ENCODE data around the gene GDPD1. TPM values are rescaled to one million over a fixed set of nuclear protein-coding genes. Genes with fewer than 3 reads are reported as not detected.
"Not testable (repeated sequence)": the region's sequence is repeated elsewhere in the genome, so short reads cannot be mapped to it uniquely, and the experiment has no call there.

Gene GDPD1
- polyA plus RNA-seq, 2 of the 4 experiments (the other 2 are of a cell fraction), result 2.4 to 6.7 TPM

DNA sequence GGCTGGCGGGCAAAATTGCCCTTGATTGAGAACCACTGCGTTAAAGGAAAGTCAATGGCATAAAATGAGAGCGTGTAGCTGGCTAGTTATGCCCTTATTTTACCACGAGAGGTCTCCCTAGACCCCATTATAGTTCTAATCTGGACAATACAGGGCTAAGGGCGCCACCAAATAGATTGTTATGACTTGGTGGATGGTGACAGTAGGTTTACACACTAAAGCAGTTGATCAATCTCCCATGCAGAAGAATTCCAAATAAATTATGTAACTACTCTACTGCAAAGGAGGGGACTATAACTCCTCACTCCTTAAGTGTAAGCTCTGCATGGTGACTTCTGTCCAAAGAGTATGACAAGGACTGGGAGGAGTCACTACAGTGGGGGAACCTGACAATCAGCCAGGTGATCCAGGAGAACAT, 90.7 kb downstream of the GDPD1 start:
- Histone ChIP-seq H3K4me3 (no peak overlapping the region), H3K9me3 (no peaks in the 10 kb centered on the region), H3K4me2 (peak overlapping the region; percentile 40; the same call in 2 of the 3 replicates), H3K27ac (no peak overlapping the region), H3K4me1 (no peaks in the 10 kb centered on the region)
- TF ChIP-seq RAD21 (conservative IDR thresholded peaks at IDR 0.05 in 1 of 2, IDR thresholded peaks at IDR 0.05 in 1 of 2), result peak; percentile 96
- TF ChIP-seq ZC3H11A (IDR thresholded peaks at IDR 0.05), result 0 out of 2 replicates have a peak, but pooled peaks have one; percentile 12
- TF ChIP-seq SMC3 (IDR thresholded peaks at IDR 0.05), result peak; percentile 94
- TF ChIP-seq, protein P1, sequence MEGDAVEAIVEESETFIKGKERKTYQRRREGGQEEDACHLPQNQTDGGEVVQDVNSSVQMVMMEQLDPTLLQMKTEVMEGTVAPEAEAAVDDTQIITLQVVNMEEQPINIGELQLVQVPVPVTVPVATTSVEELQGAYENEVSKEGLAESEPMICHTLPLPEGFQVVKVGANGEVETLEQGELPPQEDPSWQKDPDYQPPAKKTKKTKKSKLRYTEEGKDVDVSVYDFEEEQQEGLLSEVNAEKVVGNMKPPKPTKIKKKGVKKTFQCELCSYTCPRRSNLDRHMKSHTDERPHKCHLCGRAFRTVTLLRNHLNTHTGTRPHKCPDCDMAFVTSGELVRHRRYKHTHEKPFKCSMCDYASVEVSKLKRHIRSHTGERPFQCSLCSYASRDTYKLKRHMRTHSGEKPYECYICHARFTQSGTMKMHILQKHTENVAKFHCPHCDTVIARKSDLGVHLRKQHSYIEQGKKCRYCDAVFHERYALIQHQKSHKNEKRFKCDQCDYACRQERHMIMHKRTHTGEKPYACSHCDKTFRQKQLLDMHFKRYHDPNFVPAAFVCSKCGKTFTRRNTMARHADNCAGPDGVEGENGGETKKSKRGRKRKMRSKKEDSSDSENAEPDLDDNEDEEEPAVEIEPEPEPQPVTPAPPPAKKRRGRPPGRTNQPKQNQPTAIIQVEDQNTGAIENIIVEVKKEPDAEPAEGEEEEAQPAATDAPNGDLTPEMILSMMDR (IDR thresholded peaks at IDR 0.05), result peak; percentile 99
- no peak for TF ChIP-seq POLR2A (IDR thresholded peaks at IDR 0.05; ENCODE audit: low read length)
- ATAC-seq (peak; percentile 95 to 96), FAIRE-seq (peak; percentile 68), DNase-seq (ENCODE audit: low read depth in 1 of 2, low spot score in 1 of 2) (peak; percentile 63 to 71)
- 3% methylated on average over 5 of the region's 5 CpGs for WGBS (ENCODE audit: missing lambda C conversion rate)
- CTCF ChIA-PET, result interaction anchor here (0.5 to 14.1 kb wide), 68 partner anchors 9 to 1235 kb away, joined by 3 to 385 read pairs (median 4); partner anchors contain the start of gene YPEL2
- POLR2A ChIA-PET, result interaction anchor here (1.5 kb wide), 1 partner anchor 90 kb away, joined by 5 read pairs; the partner anchor contains the start of gene GDPD1

DNA sequence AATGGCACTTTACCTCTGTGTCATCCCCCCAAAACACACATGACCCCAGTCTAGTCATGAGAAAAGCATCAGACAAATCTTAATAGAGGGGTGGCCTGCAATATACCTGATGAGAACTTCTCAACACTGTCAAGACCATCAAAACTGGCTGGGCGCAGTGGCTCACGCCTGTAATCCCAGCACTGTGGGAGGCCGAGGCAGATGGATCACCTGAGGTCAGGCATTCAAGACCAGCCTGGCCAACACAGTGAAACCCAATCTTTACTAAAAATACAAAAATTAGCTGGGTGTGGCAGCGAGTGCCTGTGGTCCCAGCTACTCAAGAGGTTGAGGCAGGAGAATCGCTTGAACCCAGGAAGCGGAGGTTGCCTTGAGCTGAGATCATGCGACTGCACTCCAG, 91.2 kb downstream of the GDPD1 start:
- WGBS (ENCODE audit: missing lambda C conversion rate), result 58% methylated on average over 7 of the region's 7 CpGs
- FAIRE-seq; H3K27ac ChIP-seq; DNase-seq (ENCODE audit: low read depth in 1 of 2, low spot score in 1 of 2); H3K4me3 ChIP-seq; H3K4me1 ChIP-seq; H3K9me3 ChIP-seq; H3K4me2 ChIP-seq; ATAC-seq: not testable (repeated sequence)
- ChIA-PET POLR2A (interaction anchor here (1.5 kb wide), 1 partner anchor 91 kb away, joined by 5 read pairs; the partner anchor contains the start of gene GDPD1), CTCF (interaction anchor here (0.5 to 14.1 kb wide), 52 partner anchors 9 to 726 kb away, joined by 3 to 385 read pairs (median 4); partner anchors contain the start of gene YPEL2)

DNA sequence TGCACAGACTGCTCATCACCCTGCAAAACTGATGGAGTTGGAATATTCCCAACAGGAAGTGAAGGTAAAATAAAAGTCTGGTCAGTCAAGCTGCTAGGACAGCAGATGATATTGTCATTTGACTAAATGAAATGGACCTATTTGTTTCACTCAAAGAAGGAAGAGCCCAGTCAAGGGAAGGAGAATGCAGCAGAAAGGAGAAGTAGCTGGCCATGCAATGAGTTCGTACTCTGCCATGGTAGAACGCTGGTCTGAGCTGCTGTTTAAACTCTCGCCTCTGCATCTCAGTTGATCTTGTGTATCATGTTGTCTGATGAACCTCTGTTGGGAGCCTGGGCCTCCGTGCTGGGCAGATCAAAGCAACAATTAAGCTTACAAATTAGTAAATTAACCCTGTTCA, 95.6 kb downstream of the GDPD1 start:
- Histone ChIP-seq H3K27ac (no peak overlapping the region), H3K4me2 (no peak overlapping the region), H3K4me1 (no peaks in the 10 kb centered on the region), H3K4me3 (no peak overlapping the region), H3K9me3 (no peaks in the 10 kb centered on the region)
- POLR2A ChIA-PET, result no interaction called here
- CTCF ChIA-PET, result interaction anchor here (1.1 to 14.1 kb wide), 9 partner anchors 10 to 438 kb away, joined by 3 to 385 read pairs (median 6); no protein-coding TSS in a partner anchor
- DNase-seq (ENCODE audit: low read depth in 1 of 2, low spot score in 1 of 2) (no peak), FAIRE-seq (no peak), ATAC-seq (no peak)
- TF ChIP-seq RAD21 (conservative IDR thresholded peaks at IDR 0.05 in 1 of 2, IDR thresholded peaks at IDR 0.05 in 1 of 2) (no peak), SREBF2 (IDR thresholded peaks at IDR 0.05) (no peak), NR3C1 (IDR thresholded peaks at IDR 0.05) (no peak), HOXB13 (CRISPR knock-in tag; IDR thresholded peaks at IDR 0.05; ENCODE audit: low read depth) (no peak), FOXS1 (CRISPR knock-in tag; IDR thresholded peaks at IDR 0.05) (no peak), CHD2 (IDR thresholded peaks at IDR 0.05; ENCODE audit: low read length, partially characterized antibody) (no peak), BHLHE40 (IDR thresholded peaks at IDR 0.05; ENCODE audit: low read depth, low read length) (no peak), EP300 (IDR thresholded peaks at IDR 0.05) (no peak), HOXA7 (CRISPR knock-in tag; IDR thresholded peaks at IDR 0.05) (no peak), RNF2 (IDR thresholded peaks at IDR 0.05; ENCODE audit: borderline replicate concordance, low read depth) (no peak), TFCP2L1 (CRISPR knock-in tag; IDR thresholded peaks at IDR 0.05) (no peak), EHMT2 (IDR thresholded peaks at IDR 0.05; ENCODE audit: low read depth) (no peak)
- TF ChIP-seq, protein P2, sequence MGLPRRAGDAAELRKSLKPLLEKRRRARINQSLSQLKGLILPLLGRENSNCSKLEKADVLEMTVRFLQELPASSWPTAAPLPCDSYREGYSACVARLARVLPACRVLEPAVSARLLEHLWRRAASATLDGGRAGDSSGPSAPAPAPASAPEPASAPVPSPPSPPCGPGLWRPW (IDR thresholded peaks at IDR 0.05), result no peak
- TF ChIP-seq, protein P3, sequence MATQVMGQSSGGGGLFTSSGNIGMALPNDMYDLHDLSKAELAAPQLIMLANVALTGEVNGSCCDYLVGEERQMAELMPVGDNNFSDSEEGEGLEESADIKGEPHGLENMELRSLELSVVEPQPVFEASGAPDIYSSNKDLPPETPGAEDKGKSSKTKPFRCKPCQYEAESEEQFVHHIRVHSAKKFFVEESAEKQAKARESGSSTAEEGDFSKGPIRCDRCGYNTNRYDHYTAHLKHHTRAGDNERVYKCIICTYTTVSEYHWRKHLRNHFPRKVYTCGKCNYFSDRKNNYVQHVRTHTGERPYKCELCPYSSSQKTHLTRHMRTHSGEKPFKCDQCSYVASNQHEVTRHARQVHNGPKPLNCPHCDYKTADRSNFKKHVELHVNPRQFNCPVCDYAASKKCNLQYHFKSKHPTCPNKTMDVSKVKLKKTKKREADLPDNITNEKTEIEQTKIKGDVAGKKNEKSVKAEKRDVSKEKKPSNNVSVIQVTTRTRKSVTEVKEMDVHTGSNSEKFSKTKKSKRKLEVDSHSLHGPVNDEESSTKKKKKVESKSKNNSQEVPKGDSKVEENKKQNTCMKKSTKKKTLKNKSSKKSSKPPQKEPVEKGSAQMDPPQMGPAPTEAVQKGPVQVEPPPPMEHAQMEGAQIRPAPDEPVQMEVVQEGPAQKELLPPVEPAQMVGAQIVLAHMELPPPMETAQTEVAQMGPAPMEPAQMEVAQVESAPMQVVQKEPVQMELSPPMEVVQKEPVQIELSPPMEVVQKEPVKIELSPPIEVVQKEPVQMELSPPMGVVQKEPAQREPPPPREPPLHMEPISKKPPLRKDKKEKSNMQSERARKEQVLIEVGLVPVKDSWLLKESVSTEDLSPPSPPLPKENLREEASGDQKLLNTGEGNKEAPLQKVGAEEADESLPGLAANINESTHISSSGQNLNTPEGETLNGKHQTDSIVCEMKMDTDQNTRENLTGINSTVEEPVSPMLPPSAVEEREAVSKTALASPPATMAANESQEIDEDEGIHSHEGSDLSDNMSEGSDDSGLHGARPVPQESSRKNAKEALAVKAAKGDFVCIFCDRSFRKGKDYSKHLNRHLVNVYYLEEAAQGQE (IDR thresholded peaks at IDR 0.05), result no peak
- WGBS (ENCODE audit: missing lambda C conversion rate), result 76% methylated on average over 4 of the region's 4 CpGs

Small RNAs within 50 kb of the gene (small RNA-seq; reads per million reads assigned to genes)
- 0 reads per million in 6 experiments for gene RF00019
- gene SNRPGP17, result 0 reads per million in 6 experiments

Other genes starting within 250 kb of the GDPD1 start
- 51.3 and 56.3 TPM in 2 replicates for gene TRIM37, start 113.6 kb upstream of the GDPD1 start, polyA plus RNA-seq (2011; rRNA removed)
- gene TRIM37, start 113.6 kb upstream of the GDPD1 start, polyA plus RNA-seq (2017; fragmentation: RNase III; extraction: RNeasy Plus Mini Kit Qiagen cat#74134 plus additional on column Dnase treatment), result 26.2 to 29.4 TPM (median 28.6 TPM) in 3 replicates
- gene SKA2, start 65.3 kb upstream of the GDPD1 start, polyA plus RNA-seq (2011; rRNA removed), result 43.4 and 59.6 TPM in 2 replicates
- 138 to 148 TPM (median 147 TPM) in 3 replicates for gene SKA2, start 65.3 kb upstream of the GDPD1 start, polyA plus RNA-seq (2017; fragmentation: RNase III; extraction: RNeasy Plus Mini Kit Qiagen cat#74134 plus additional on column Dnase treatment)
- gene PRR11, start 64.8 kb upstream of the GDPD1 start, polyA plus RNA-seq (2011; rRNA removed), result 54.4 and 66.4 TPM in 2 replicates
- gene PRR11, start 64.8 kb upstream of the GDPD1 start, polyA plus RNA-seq (2017; fragmentation: RNase III; extraction: RNeasy Plus Mini Kit Qiagen cat#74134 plus additional on column Dnase treatment), result 58.1 to 70.9 TPM (median 66.9 TPM) in 3 replicates
- 27.3 and 30.6 TPM in 2 replicates for gene SMG8, start 10.5 kb upstream of the GDPD1 start, polyA plus RNA-seq (2011; rRNA removed)
- 20.1 to 21.3 TPM (median 20.9 TPM) in 3 replicates for gene SMG8, start 10.5 kb upstream of the GDPD1 start, polyA plus RNA-seq (2017; fragmentation: RNase III; extraction: RNeasy Plus Mini Kit Qiagen cat#74134 plus additional on column Dnase treatment)
- 8.2 and 9.6 TPM in 2 replicates for gene YPEL2, start 111.1 kb downstream of the GDPD1 start, polyA plus RNA-seq (2011; rRNA removed)
- 2.2 to 5.4 TPM (median 4.7 TPM) in 3 replicates for gene YPEL2, start 111.1 kb downstream of the GDPD1 start, polyA plus RNA-seq (2017; fragmentation: RNase III; extraction: RNeasy Plus Mini Kit Qiagen cat#74134 plus additional on column Dnase treatment)

Measured in A549 (cell line).